CD4-positive, alpha-beta T cell treated with Interleukin-15 for 4 hours (primary cell): Measurements from ENCODE around the gene VIT.

Experiments
- DNase-seq: peaks from one replicate; pipeline ENCODE4 v3.0.0-alpha.2; 2020; ENCODE audit warnings: low spot score

VIT gene

GRCh38 chr2:36711741-36712314 is 15.3 kb downstream of the VIT start:
- no peak for DNase-seq

- no peak for DNase-seq
Observed at GRCh38 chr2:36713310-36713709, 16.8 kb downstream of the VIT start.

DNA sequence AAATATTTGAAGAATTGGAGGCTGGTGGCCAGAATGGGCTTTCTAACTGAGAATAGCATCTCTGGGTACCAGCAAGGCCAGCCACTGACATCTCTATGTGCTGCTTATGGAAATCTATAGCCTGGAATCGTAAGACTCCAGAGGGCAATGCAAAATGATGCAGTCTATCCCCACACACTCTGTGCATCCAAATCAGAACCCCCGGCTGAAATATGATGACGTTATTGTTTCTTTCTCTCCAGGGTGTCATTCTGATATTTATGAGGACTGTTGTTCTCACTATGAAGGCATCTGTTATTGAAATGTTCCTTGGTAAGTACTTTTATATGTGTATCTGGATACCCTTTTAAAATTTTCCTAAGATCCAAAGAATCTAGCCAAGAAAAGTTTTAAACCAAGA is 19.6 kb downstream of the VIT start:
- no peak for DNase-seq

DNA sequence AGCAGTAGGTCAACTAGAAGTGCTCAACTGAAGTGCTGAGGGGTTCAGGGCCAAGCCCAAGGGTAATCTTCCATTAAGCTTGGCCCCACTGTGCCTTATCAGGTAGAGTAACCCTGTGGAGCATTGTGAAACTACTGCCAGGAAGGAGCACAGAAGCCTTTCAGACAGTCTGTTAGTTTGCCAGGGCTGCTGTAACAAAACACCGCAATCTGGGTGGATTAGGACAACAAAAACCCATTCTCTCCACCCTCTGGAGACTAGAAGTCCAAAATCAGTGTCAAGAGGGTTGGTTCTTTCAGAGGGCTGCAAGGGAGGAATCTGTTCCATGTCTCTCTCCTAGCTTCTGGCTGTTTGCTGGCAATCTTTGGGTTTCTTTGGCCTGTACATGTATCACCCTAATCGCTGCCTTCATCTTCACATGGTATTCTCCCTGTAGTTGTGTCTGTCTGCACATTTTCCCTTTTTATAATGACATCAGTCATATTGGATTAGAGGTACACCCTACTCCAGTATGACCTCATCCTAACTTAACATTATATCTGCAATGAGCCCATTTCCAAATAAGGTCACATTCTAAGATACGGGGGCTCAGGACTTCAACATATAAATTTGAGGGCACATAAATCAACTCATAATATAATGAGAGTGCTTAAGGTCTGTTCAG is 21.2 kb downstream of the VIT start:
- no peak for DNase-seq

- no peak for DNase-seq
Observed at GRCh38 chr2:36727550-36727949, 31.0 kb downstream of the VIT start.

DNA sequence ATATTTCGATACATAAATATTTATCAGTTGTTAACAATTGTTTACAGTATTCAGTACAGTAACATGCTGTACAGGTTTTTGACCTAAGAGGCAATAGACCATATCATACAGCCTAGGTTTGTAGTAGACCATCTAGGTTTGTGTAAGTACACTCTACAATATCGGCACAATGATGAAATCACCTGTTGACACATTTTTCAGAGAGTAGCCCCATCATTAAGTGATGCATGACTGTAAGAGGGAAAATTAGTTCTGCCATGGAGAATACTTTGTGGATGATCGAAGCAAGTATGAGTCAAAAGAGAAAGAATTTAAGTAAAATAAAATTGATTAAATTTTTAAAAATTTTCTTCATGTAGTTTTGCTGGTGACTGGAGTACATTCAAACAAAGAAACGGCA is 32.6 kb downstream of the VIT start:
- no peak for DNase-seq

DNA sequence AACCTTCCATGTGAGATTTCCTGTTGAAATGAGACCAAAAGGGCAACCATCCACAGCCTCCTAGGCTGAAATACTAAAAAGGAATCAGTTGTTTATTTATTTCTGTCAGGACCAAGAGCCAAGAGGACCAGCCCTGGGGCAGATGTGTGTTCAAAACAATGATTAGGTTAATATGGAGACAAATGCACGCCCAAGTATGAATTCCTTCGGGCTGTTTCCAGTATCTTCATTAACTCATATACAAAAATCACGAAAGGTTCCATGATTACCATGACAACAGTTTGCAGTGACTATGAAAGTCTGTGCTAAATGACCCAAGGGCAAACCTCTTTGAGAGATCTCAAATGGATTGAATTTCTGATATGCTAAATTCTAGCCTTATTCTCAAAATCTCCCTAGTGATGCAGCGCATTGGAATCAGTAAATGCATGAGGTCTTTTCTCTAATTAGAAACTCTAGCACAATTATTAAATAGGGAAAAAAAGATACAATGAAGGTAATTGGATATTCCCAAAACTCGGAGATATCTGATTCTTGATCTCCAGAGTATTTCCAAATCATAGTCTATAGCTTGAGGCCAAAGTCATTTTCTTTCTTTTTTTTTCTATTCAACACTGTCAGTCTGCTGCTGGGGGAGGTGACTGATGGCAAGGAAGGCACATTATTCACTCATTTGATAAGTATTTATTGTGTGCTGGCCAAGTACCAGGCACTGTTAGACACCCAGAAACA is 35.6 kb downstream of the VIT start:
- no peak for DNase-seq

DNA sequence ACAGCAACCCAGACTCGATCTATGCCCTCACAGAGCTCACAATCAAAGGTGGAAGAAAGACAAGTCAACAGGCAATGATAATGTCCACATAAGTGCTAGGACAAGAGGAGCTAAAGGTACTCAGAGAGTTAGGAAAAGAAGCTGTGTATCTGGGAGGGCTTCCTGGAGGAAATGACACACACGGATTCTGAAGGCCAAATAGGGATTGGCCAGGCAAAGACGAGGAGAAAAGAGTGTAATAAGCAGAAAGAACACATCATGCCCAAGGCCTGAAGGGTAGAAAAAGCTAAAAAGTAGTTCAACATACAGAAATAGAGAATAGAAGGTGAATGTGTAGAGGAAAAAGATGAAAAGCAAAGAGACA is 36.1 kb downstream of the VIT start:
- DNase-seq, result no peak

- no peak for DNase-seq
Observed at GRCh38 chr2:36733215-36733614, 36.7 kb downstream of the VIT start.

GRCh38 chr2:36734304-36734703 is 37.8 kb downstream of the VIT start:
- no peak for DNase-seq

- no peak for DNase-seq
Observed at GRCh38 chr2:36737131-36737750, 40.7 kb downstream of the VIT start.

DNA sequence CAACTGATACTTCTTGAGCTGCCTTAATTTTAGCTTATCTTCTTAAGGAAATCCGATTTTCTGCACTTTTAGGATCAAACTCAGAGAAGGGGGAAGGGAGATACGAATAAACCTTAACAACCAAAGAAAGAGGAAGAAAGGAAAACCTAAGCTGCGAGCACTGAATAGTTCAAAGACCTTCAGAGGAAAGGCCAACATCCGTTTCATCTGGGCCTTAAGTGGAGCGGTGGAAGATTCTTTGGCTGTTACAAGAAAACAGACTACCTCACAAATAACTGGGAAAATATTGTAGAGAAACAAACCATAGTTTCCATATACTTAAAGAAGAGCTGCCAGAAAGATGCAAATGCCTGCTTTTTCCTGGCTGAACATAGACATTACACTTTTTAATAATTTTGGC is 43.6 kb downstream of the VIT start:
- DNase-seq, result no peak

GRCh38 chr2:36741188-36741837 is 44.8 kb downstream of the VIT start:
- DNase-seq, result no peak

DNA sequence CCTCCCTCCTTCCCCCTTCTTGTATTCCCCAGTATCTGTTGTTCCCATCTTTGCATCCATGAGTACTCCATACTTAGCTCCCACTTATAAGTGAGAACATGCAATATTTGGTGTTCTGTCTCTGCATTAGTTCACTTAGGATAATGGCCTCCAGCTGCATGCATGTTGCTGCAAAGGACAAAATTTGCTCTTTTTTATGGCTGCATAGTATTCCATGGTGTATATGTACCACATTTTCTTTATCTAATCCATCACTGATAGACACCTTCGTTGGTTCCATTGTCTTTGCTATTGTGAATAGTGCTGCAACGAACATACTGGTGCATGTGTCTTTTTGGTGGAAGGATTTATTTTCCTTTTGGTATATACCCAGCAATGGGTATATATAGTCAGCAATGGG is 47.4 kb downstream of the VIT start:
- no peak for DNase-seq

DNA sequence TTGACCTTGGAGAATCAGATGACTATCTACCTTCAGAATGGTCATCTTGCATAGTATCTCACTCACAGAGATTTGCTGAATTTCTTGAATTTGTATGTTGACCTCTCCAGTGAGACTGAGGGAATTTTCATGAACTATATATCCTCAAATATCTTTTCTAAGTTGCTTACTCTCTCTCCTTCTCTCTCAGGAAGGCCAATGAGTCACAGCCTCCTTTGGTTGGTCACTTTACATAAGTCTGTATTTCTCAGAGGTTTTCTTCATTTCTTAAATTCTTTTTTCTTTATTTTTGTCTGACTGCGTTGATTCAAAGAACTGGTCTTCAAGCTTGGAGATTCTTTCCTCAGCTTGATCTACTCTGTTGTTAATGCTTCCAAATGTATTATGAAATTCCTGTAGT is 51.7 kb downstream of the VIT start:
- no peak for DNase-seq

- DNase-seq, result no peak
Observed at GRCh38 chr2:36750101-36750500, 53.6 kb downstream of the VIT start.

DNA sequence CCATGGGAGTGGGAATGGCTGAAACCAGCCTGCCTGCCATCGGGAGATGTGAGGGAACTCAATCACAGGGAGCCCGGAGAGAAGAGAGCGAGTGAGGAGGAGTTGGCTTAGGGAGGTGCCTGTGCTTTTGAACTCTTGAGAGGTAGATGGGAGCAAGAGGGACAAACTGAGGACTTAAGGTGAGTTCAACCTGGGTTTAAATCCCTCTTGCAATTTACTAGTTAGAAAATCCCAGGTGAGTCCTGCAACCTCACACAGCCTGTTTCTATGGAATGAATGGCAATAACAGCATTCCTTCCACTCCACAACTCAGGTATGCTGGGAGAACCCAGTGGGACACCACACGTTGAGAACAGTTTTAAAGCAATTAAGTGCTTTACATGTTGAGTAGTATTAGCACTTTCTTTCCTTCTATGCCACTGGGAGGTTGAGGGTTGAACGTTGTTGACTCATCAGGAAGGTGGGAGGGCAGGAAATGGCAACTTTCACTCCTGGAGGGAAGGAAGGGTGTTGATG is 57.3 kb downstream of the VIT start:
- no peak for DNase-seq

DNA sequence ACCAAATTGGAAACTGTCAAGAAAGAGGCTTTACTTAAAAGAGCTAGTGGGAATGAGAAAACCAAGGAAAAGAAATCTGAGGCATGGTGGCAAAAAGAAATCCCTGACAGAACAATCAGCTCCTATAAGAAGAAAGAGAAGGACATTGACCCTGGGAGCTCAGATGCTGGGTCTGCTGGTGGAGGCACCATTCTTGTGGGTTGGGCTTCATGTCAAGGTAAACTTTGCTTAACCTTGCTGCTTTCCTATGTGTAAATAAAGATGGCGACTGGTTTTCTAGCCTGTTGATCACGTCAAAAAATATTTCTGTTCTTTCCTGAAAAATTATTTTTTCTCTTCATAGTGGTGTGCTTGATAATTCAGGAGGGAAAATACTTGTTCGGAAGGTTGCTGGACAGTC is 58.1 kb downstream of the VIT start:
- no peak for DNase-seq

DNA sequence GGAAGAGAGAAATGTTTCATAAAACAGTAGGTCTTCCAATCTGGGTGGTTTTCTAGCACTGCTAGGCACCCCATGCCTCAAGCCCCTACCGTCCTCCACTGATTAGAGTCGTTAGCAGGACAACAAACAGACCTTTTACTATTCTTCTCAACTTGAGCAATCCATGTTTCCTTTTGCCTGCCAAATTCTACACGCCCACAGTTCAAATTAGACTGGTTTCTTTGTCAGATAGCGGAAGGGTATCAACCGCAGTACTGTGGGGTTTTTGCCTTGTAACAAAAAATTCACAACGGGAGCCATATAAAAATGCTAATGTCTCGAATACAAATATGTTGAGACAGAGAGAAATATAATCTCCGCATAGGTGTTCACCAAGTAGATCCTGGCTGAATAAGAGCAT is 59.9 kb downstream of the VIT start:
- no peak for DNase-seq

DNA sequence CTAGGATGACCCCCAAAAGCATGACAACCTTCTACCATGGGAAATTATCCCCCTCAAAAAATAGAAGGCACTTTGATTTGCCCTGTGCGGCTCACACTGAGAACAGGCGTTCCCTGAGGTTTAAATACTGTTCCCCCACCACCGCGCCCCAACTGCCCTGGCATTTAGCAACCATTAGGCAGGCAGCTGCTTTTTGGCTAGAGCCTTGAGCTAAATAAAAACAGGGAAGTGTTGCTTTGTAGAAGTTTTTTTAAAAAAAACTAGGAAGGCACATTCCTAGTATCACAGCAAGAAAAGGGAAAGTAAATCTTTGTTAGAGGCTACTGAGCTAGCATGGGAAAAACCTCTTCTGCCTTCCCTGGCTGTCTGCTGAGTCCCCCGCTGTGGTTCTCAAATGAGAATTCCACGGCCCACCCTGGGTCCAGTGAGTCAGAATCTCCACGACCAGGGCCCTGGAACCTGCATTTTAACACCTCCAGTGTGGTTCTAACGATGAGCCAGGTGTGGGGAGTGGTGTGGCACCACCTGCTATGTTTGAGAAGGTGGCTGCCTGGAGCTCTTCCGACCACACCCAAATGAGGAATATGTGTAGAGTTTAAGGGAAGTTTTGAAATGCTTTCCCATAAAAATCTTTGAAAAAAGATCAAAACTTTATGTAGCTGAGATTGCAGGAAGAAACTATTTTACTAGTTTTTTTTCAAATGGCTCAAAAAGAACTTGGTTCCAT is 66.4 kb downstream of the VIT start:
- DNase-seq, result no peak

- no peak for DNase-seq
Observed at GRCh38 chr2:36769106-36769505, 72.6 kb downstream of the VIT start.
